HCT116 (cell line): ENCODE data around the gene GRID2. TPM values are rescaled to one million over a fixed set of nuclear protein-coding genes. Genes with fewer than 3 reads are reported as not detected.

ENCODE experiments used
- ATAC-seq: fragments of 200-7000 bp; cut with Tn5 transposase; 2 replicates; pipeline ENCODE4 v1.9.1; 2020; ENCODE audit warnings: mild to moderate bottlenecking, moderate library complexity
- BruUV-seq: library from RNA; stranded (reverse); fragments of 400-500 nt; replicated peaks from 2 replicates; lab custom pipeline; 2021; lab: Mats Ljungman, UMichigan
- CTCF ChIA-PET: fragments of 300-600 bp; sonication (Branson Sonifier 250); formaldehyde crosslinking; loops from one replicate; lab custom pipeline; 2021; ENCODE audit warnings: antibody characterized with exemption; lab: Charles Lee
- POLR2A ChIA-PET: fragments of 300-600, 350-600 bp; sonication (Branson Sonifier 250); formaldehyde crosslinking; loops from one replicate; lab custom pipeline; 2021; ENCODE audit warnings: antibody characterized with exemption; lab: Charles Lee
- RAD21 ChIA-PET, 2 experiments: fragments of 300-600 bp; sonication (Branson Sonifier 250); formaldehyde crosslinking; loops; one replicate each; lab custom pipeline; 2023; ENCODE audit warnings: low total read pairs in 2 of 2; ENCODE audit not compliant: uncharacterized antibody in 2 of 2, unreplicated experiment in 2 of 2, low non-redundant PET in 1 of 2; lab: Charles Lee
- DNase-seq: peaks from one replicate; pipeline ENCODE4 v3.0.0-alpha.2; 2010; ENCODE audit warnings: low read depth, low spot score
- H2AFZ ChIP-seq: fragments of 200-600 bp; shearing (Covaris generic), sonication (generic); 2 replicates; pipeline ENCODE4 v1.6.1; 2017; ENCODE audit warnings: low read depth, mixed run types, mixed read lengths, antibody characterized with exemption, low read length; ENCODE audit not compliant: poor library complexity, severe bottlenecking
- H3K27ac ChIP-seq: 2 replicates; pipeline ENCODE4 v1.5.1; 2012; ENCODE audit warnings: low read depth, low read length
- H3K27me3 ChIP-seq: fragments of 200-600 bp; sonication (generic); 2 replicates; pipeline ENCODE4 v1.6.1; 2016; ENCODE audit warnings: mixed run types, low read length, mixed read lengths; ENCODE audit not compliant: insufficient read depth
- H3K36me3 ChIP-seq, 2 experiments: fragments of 200-500 bp in 1 of 2; fragments of 200-600 bp in 1 of 2; sonication (Bioruptor generic) in 1 of 2; sonication (generic) in 1 of 2; 2 replicates each; pipeline versions ENCODE4 v1.5.1 to v1.6.1; 2014 to 2016; ENCODE audit warnings: low read length in 2 of 2, inconsistent platforms in 1 of 2, mixed read lengths in 1 of 2, mixed run types in 1 of 2; ENCODE audit not compliant: insufficient read depth in 2 of 2, control insufficient read depth in 1 of 2
- H3K4me1 ChIP-seq, 2 experiments: fragments of 200-600 bp in 1 of 2; sonication (generic) in 1 of 2; 2 replicates each; pipeline versions ENCODE4 v1.5.1 to v1.6.1; 2012 to 2017; ENCODE audit warnings: low read length in 2 of 2, inconsistent platforms in 1 of 2, mild to moderate bottlenecking in 1 of 2, mixed read lengths in 1 of 2, mixed run types in 1 of 2, moderate library complexity in 1 of 2; ENCODE audit not compliant: insufficient read depth in 2 of 2, control insufficient read depth in 1 of 2
- H3K4me2 ChIP-seq: fragments of 200-600 bp; sonication (generic); 2 replicates; pipeline ENCODE4 v1.6.1; 2017; ENCODE audit warnings: mixed run types, low read length, mixed read lengths
- H3K4me3 ChIP-seq, 2 experiments: fragments of 200-600 bp in 1 of 2; sonication (generic) in 1 of 2; replicated peaks in 1 of 2; 2 replicates each; pipeline ENCODE4 v1.5.1; 2011 to 2016; ENCODE audit warnings: low read length in 2 of 2, control low read depth in 1 of 2, low read depth in 1 of 2, mild to moderate bottlenecking in 1 of 2, mixed read lengths in 1 of 2, mixed run types in 1 of 2
- H3K79me2 ChIP-seq: fragments of 200-600 bp; sonication (generic); 2 replicates; pipeline ENCODE4 v1.6.1; 2017; ENCODE audit warnings: mild to moderate bottlenecking, mixed run types, low read length, moderate library complexity, mixed read lengths; ENCODE audit not compliant: insufficient read depth
- H3K9ac ChIP-seq: fragments of 200-600 bp; sonication (generic); 2 replicates; pipeline ENCODE4 v1.6.1; 2016; ENCODE audit warnings: low read length, mixed read lengths
- H3K9me2 ChIP-seq: fragments of 200-600 bp; sonication (generic), shearing (Covaris generic); 2 replicates; pipeline ENCODE4 v1.6.1; 2017; ENCODE audit warnings: mixed run types, mild to moderate bottlenecking, moderate library complexity; ENCODE audit not compliant: insufficient read depth
- H3K9me3 ChIP-seq, 2 experiments: fragments of 200-500 bp in 1 of 2; fragments of 200-600 bp in 1 of 2; sonication (Bioruptor generic) in 1 of 2; sonication (generic) in 1 of 2; 2 replicates each; pipeline ENCODE4 v1.6.1; 2014 to 2017; ENCODE audit warnings: low read length in 2 of 2, mixed read lengths in 2 of 2, inconsistent platforms in 1 of 2, low read depth in 1 of 2, mild to moderate bottlenecking in 1 of 2, mixed run types in 1 of 2, moderate library complexity in 1 of 2; ENCODE audit not compliant: control insufficient read depth in 1 of 2, insufficient read depth in 1 of 2
- H4K20me1 ChIP-seq: fragments of 200-600 bp; sonication (generic), shearing (Covaris generic); 2 replicates; pipeline ENCODE4 v1.6.1; 2017; ENCODE audit warnings: mixed run types, mild to moderate bottlenecking, moderate library complexity; ENCODE audit not compliant: insufficient read depth
- TCF7L2 ChIP-seq: IDR thresholded peaks from 2 replicates; pipeline ENCODE4 v1.7.0; 2011; ENCODE audit warnings: borderline replicate concordance, inconsistent platforms; ENCODE audit not compliant: insufficient read depth, insufficient read length; ENCODE audit errors: extremely low read depth
- intact Hi-C: fragments of 100-400 bp; cut with micrococcal nuclease; formaldehyde crosslinking; loops from 2 replicates; pipeline ENCODE4 v1.10.0; 2022
- total RNA-seq: library from RNA; stranded (reverse); gene quantifications from one replicate; pipeline ENCODE4 v1.2.1, GENCODE V29; 2021; ENCODE audit not compliant: unreplicated experiment
- TF ChIP-seq, protein P1 (sequence below): IDR thresholded peaks from 2 replicates; pipeline ENCODE4 v1.6.1; 2012

The GRID2 gene
- total RNA-seq, 1 experiment from 2014 or later, result not detected

DNA sequence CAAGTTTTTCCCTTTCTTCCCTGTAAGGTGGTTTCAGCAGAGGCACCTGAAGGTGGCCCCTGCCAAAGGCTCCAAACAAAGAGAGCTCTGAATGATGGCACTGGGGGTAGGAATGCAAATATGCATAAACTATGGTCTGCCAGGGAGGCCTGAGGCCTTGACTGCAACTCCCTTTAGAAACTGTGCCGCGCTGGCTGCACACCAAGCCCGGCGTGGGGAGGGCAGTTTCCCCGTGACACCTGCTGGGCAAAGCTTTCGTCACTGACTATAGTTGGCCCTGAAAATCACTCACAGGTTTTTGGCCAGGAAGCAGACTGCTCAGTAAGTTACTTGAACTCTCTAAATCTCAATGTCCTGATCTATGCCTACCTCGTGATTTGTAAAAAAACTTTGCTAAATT is 1427.0 kb downstream of the GRID2 start:
- ChIA-PET RAD21 (no interaction called here), CTCF (no interaction called here), POLR2A (no interaction called here)
- H3K36me3 ChIP-seq, result no peaks in the 10 kb centered on the region
- H4K20me1 ChIP-seq, result no peaks in the 10 kb centered on the region
- intact Hi-C loops, result no loop called here
- BruUV-seq, result no TSS peak
- H3K27ac ChIP-seq, result no peak overlapping the region
- H2AFZ ChIP-seq, result no peak overlapping the region
- TF ChIP-seq, protein P1, sequence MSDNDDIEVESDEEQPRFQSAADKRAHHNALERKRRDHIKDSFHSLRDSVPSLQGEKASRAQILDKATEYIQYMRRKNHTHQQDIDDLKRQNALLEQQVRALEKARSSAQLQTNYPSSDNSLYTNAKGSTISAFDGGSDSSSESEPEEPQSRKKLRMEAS, result no peak
- no peak for TF ChIP-seq TCF7L2
- no peaks in the 10 kb centered on the region for H3K9me3 ChIP-seq
- H3K4me1 ChIP-seq, result peaks cover 0 to 11% of the 10 kb centered on the region in 2 experiments; a peak in 2 of 4 replicates
- H3K9me2 ChIP-seq, result no peaks in the 10 kb centered on the region
- H3K4me2 ChIP-seq, result no peak overlapping the region
- H3K9ac ChIP-seq, result no peak overlapping the region
- no peaks in the 10 kb centered on the region for H3K27me3 ChIP-seq
- DNase-seq, result no peak
- ATAC-seq, result no peak
- no peak overlapping the region for H3K4me3 ChIP-seq
- H3K79me2 ChIP-seq, result no peaks in the 10 kb centered on the region

DNA sequence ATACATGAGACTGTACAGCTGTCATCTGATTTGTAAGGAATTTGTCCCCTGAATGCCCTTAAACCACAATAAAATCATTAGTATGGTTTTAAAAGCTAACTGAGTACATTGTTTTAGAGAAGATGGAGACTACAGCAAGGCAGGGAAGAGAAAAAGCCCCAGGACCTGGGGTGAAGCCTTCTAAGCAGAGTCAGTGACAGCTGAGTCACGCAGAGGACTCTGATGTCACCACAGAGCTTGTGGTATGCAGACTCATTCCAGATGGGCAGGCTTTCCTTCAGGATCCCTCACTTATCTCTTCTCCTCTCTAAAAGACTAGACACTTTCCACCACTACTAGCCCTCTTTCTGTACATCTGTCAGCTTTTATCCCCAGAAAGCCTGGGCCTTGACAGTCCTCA is 1427.7 kb downstream of the GRID2 start:
- intact Hi-C loops, result no loop called here
- no peak for TF ChIP-seq TCF7L2
- Histone ChIP-seq H3K79me2 (no peaks in the 10 kb centered on the region), H3K4me1 (peaks cover 0 to 11% of the 10 kb centered on the region in 2 experiments; a peak in 2 of 4 replicates), H3K27me3 (no peaks in the 10 kb centered on the region), H4K20me1 (no peaks in the 10 kb centered on the region), H3K9me2 (no peaks in the 10 kb centered on the region), H3K4me3 (no peak overlapping the region), H3K27ac (no peak overlapping the region), H2AFZ (no peak overlapping the region), H3K4me2 (no peak overlapping the region), H3K9me3 (no peaks in the 10 kb centered on the region), H3K36me3 (no peaks in the 10 kb centered on the region), H3K9ac (no peak overlapping the region)
- RAD21 ChIA-PET, result no interaction called here
- CTCF ChIA-PET, result no interaction called here
- POLR2A ChIA-PET, result no interaction called here
- ATAC-seq (0 out of 2 replicates have a peak, but pooled peaks have one; percentile 47), DNase-seq (no peak)
- BruUV-seq, result no TSS peak
